ENCODE results near the gene CHPF.

The CHPF gene

GRCh38 chr2:219496825-219497494 is 46.6 kb downstream of the CHPF start:
- peaks cover 10 to 24% (median 19%) of the 10 kb centered on the region in 3 donors for H3K36me3 ChIP-seq
- intact Hi-C loops (cut with DNase I; ENCODE audit: low total_unique reads) = no loop called here
- peaks cover 0 to 46% (median 41%) of the 10 kb centered on the region in 4 donors for H3K4me1 ChIP-seq
- TF ChIP-seq, protein P1, sequence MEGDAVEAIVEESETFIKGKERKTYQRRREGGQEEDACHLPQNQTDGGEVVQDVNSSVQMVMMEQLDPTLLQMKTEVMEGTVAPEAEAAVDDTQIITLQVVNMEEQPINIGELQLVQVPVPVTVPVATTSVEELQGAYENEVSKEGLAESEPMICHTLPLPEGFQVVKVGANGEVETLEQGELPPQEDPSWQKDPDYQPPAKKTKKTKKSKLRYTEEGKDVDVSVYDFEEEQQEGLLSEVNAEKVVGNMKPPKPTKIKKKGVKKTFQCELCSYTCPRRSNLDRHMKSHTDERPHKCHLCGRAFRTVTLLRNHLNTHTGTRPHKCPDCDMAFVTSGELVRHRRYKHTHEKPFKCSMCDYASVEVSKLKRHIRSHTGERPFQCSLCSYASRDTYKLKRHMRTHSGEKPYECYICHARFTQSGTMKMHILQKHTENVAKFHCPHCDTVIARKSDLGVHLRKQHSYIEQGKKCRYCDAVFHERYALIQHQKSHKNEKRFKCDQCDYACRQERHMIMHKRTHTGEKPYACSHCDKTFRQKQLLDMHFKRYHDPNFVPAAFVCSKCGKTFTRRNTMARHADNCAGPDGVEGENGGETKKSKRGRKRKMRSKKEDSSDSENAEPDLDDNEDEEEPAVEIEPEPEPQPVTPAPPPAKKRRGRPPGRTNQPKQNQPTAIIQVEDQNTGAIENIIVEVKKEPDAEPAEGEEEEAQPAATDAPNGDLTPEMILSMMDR (IDR thresholded peaks at IDR 0.05) = no peak
- H3K27ac ChIP-seq = peak overlapping the region; percentile 96 to 99
- peak; percentile 40 to 80 for DNase-seq
- peak overlapping the region; percentile 69 to 73 for H3K4me3 ChIP-seq
- H3K27me3 ChIP-seq = no peaks in the 10 kb centered on the region
- H3K9me3 ChIP-seq = no peaks in the 10 kb centered on the region

DNA sequence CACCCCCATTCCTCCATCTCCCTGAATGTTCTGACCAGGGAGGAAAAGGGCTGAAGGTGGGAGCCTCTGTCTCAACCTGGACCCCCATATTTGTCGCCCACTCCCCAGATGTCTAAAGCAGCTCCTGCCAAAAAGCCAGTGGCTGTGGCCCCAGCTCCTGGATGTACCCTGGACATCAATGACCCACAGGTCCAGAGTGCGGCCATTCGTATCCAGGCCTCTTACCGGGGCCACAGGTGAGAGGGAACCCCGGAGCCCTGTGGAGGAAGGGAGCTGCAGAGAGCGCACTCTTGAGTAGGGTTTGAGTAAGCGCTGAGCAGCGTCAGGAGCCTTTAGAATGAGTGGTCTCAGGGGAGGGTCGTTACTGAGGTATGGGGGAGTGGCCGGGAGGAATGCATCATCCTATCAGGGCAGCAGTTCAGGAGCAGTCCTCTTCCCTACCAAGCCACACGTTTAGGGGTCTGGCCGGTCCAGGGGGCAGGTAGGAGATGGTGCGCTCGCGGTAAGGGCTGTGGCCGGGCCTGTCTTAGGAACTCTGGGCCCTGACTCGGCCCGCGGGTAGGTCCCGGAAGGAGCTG is 47.3 kb downstream of the CHPF start:
- no peak for DNase-seq
- Histone ChIP-seq H3K36me3 (peaks cover 15 to 24% (median 19%) of the 10 kb centered on the region in 3 donors), H3K27me3 (no peaks in the 10 kb centered on the region), H3K27ac (peak overlapping the region; percentile 96 to 99), H3K9me3 (no peaks in the 10 kb centered on the region), H3K4me1 (peaks cover 0 to 46% (median 41%) of the 10 kb centered on the region in 4 donors), H3K4me3 (peak overlapping the region; percentile 69 to 73)
- TF ChIP-seq, protein P1 (IDR thresholded peaks at IDR 0.05) = no peak
- intact Hi-C loops (cut with DNase I; ENCODE audit: low total_unique reads) = no loop called here

- no peaks in the 10 kb centered on the region for H3K9me3 ChIP-seq
- TF ChIP-seq, protein P1 (IDR thresholded peaks at IDR 0.05) = peak; percentile 60 to 65
- peak overlapping the region; percentile 96 to 99 for H3K27ac ChIP-seq
- peaks cover 22 to 30% (median 25%) of the 10 kb centered on the region in 3 donors for H3K36me3 ChIP-seq
- H3K27me3 ChIP-seq = no peaks in the 10 kb centered on the region
- H3K4me3 ChIP-seq = no peak overlapping the region
- H3K4me1 ChIP-seq = peaks cover 0 to 46% (median 41%) of the 10 kb centered on the region in 4 donors
- DNase-seq = peak; percentile 63 to 87
- intact Hi-C loops (cut with DNase I; ENCODE audit: low total_unique reads) = no loop called here
These were observed 48.0 kb downstream of the CHPF start for GRCh38 chr2:219495531-219496122.

- peaks cover 0 to 43% (median 38%) of the 10 kb centered on the region in 4 donors for H3K4me1 ChIP-seq
These were observed 48.6 kb downstream of the CHPF start for GRCh38 chr2:219494952-219495530.

GRCh38 chr2:219493086-219493485 is 50.5 kb downstream of the CHPF start:
- Histone ChIP-seq H3K9me3 (no peaks in the 10 kb centered on the region), H3K27me3 (no peaks in the 10 kb centered on the region)
- intact Hi-C loops (cut with DNase I; ENCODE audit: low total_unique reads) = no loop called here

More at GRCh38 chr2:219494952-219495530, 48.6 kb downstream of the CHPF start:
- TF ChIP-seq, protein P1 (IDR thresholded peaks at IDR 0.05) = no peak
- Histone ChIP-seq H3K36me3 (peaks cover 27 to 36% (median 31%) of the 10 kb centered on the region in 3 donors), H3K27ac (peak overlapping the region; percentile 96 to 99), H3K4me3 (no peak overlapping the region), H3K9me3 (no peaks in the 10 kb centered on the region), H3K27me3 (no peaks in the 10 kb centered on the region)
- DNase-seq = no peak
- intact Hi-C loops (cut with DNase I; ENCODE audit: low total_unique reads) = no loop called here

More at GRCh38 chr2:219493086-219493485, 50.5 kb downstream of the CHPF start:
- no peak overlapping the region for H3K4me3 ChIP-seq
- TF ChIP-seq, protein P1 (IDR thresholded peaks at IDR 0.05) = no peak
- H3K4me1 ChIP-seq = peaks cover 0 to 32% (median 27%) of the 10 kb centered on the region in 4 donors
- H3K36me3 ChIP-seq = peaks cover 47 to 56% (median 49%) of the 10 kb centered on the region in 3 donors
- no peak for DNase-seq
- peak overlapping the region; percentile 96 to 99 for H3K27ac ChIP-seq

Data from tibial artery (tissue), 4 donors.